ENCODE data around the gene IFNB1.

- TF ChIP-seq CTCF (IDR thresholded peaks at IDR 0.05) (no peak), POLR2A (IDR thresholded peaks at IDR 0.05) (no peak)
Observed at GRCh38 chr9:21075484-21075883, 2.3 kb downstream of the IFNB1 start.

Data from esophagus squamous epithelium (tissue), 4 donors.